GM12878 (cell line): ENCODE data around the gene ZBTB24. TPM values are rescaled to one million over a fixed set of nuclear protein-coding genes. Genes with fewer than 3 reads are reported as not detected.
A peak's percentile ranks its signal among the peaks of the same experiment; 100 is the strongest.

Experiments
- ASH2L ChIP-seq: fragments of 300-600, 200-600 bp; sonication (generic); IDR thresholded peaks from 2 replicates; pipeline ENCODE4 v1.6.1; 2017; ENCODE audit warnings: low read depth, mild to moderate bottlenecking, borderline replicate concordance
- ATF7 ChIP-seq: fragments of 450-650 bp; IDR thresholded peaks from 2 replicates; pipeline ENCODE4 v1.6.1; 2016; ENCODE audit warnings: low read depth, mild to moderate bottlenecking
- CBX3 ChIP-seq: fragments of 200-600 bp; sonication (generic); IDR thresholded peaks from 2 replicates; pipeline ENCODE4 v1.6.1; 2016; ENCODE audit warnings: low read depth, borderline replicate concordance
- CBX5 ChIP-seq: sonication (generic); IDR thresholded peaks from 2 replicates; pipeline ENCODE4 v1.6.1; 2016; ENCODE audit warnings: low read depth, moderate library complexity, mild to moderate bottlenecking, inconsistent platforms
- CTCF ChIP-seq, 3 experiments: IDR thresholded peaks in 2 of 3; conservative IDR thresholded peaks in 1 of 3; 2 replicates each; pipeline ENCODE4 v1.5.1; 2011; ENCODE audit warnings: low read depth in 3 of 3, low read length in 3 of 3, mild to moderate bottlenecking in 3 of 3, control low read depth in 2 of 3, moderate library complexity in 2 of 3, inconsistent platforms in 1 of 3, mixed read lengths in 1 of 3; ENCODE audit not compliant: control insufficient read depth in 2 of 3, insufficient read depth in 1 of 3; ENCODE audit errors: extremely low read depth in 1 of 3
- E2F4 ChIP-seq: IDR thresholded peaks from 2 replicates; pipeline ENCODE4 v1.6.1; 2012; ENCODE audit warnings: low read depth, low read length, improper control_type of control experiment
- E2F8 ChIP-seq: fragments of 450-650 bp; IDR thresholded peaks from 2 replicates; pipeline ENCODE4 v1.6.1; 2018; ENCODE audit warnings: mild to moderate bottlenecking, low read depth, moderate library complexity; ENCODE audit not compliant: partially characterized antibody
- HDGF ChIP-seq: fragments of 450-650 bp; IDR thresholded peaks from 2 replicates; pipeline ENCODE4 v1.6.1; 2016; ENCODE audit warnings: antibody characterized with exemption
- HSF1 ChIP-seq: fragments of 150-350 bp; IDR thresholded peaks from 2 replicates; pipeline ENCODE4 v1.6.1; 2014; ENCODE audit warnings: mild to moderate bottlenecking, low read depth, low read length
- NFIC ChIP-seq: IDR thresholded peaks from 2 replicates; pipeline ENCODE4 v1.6.1; 2012; ENCODE audit warnings: low read depth, mild to moderate bottlenecking, inconsistent platforms, low read length, moderate library complexity
- NFYB ChIP-seq: IDR thresholded peaks from 2 replicates; pipeline ENCODE4 v1.6.1; 2011; ENCODE audit warnings: low read depth, mild to moderate bottlenecking, low read length, improper control_type of control experiment, moderate library complexity; ENCODE audit not compliant: insufficient read depth
- NR2C1 ChIP-seq: fragments of 450-650 bp; IDR thresholded peaks from 2 replicates; pipeline ENCODE4 v1.6.1; 2017; ENCODE audit warnings: antibody characterized with exemption, mild to moderate bottlenecking, moderate library complexity
- PAX5 ChIP-seq: IDR thresholded peaks from 2 replicates; pipeline ENCODE4 v1.6.1; 2011; ENCODE audit warnings: low read depth, low read length, borderline replicate concordance
- POU2F2 ChIP-seq: IDR thresholded peaks from 3 replicates; pipeline ENCODE4 v1.6.1; 2011; ENCODE audit warnings: low read depth, mild to moderate bottlenecking, low read length, borderline replicate concordance
- RFX5 ChIP-seq: IDR thresholded peaks from 2 replicates; pipeline ENCODE4 v1.6.1; 2011; ENCODE audit warnings: low read depth, low read length, improper control_type of control experiment
- SREBF1 ChIP-seq: IDR thresholded peaks from 2 replicates; pipeline ENCODE4 v1.6.1; 2012; ENCODE audit warnings: mild to moderate bottlenecking, low read length
- ZBTB4 ChIP-seq: fragments of 450-650 bp; formaldehyde crosslinking; IDR thresholded peaks from 2 replicates; pipeline ENCODE4 v1.4.0; 2022; ENCODE audit warnings: mild to moderate bottlenecking, moderate library complexity
- ZSCAN29 ChIP-seq: fragments of 450-650 bp; IDR thresholded peaks from 2 replicates; pipeline ENCODE4 v1.6.1; 2017; ENCODE audit warnings: mild to moderate bottlenecking, moderate library complexity
- polyA plus RNA-seq, 11 experiments: library from polyadenylated mRNA; depleted of rRNA in 4 of 11; unstranded in 6 of 11; stranded (reverse) in 5 of 11; fragments of >200 nt; fragmentation: Nextera tagmentation in 4 of 11; fragmentation: Illumina TruSeq in 1 of 11; extraction: Ambion mirVana in 4 of 11; extraction: Trizol in 1 of 11; gene quantifications; 1 replicate in 1 of 11; 2 replicates in 10 of 11; pipeline versions ENCODE4 v1.2.1 to v1.2.3, GENCODE V29; 2011 to 2016; ENCODE audit warnings: inconsistent platforms in 2 of 11, missing spikeins in 2 of 11, low read depth in 1 of 11
- total RNA-seq, 4 experiments: library from RNA; depleted of rRNA in 3 of 4; stranded (reverse); fragments of >200 nt in 3 of 4; fragmentation: Illumina TruSeq in 1 of 4; extraction: Trizol in 1 of 4; gene quantifications; 2 replicates each; pipeline versions ENCODE4 v1.2.1 to v1.2.3, GENCODE V29; 2013 to 2021

ZBTB24 gene
- total and polyA plus RNA-seq, 10 of the 15 experiments (the other 5 are each of a cell fraction or from before 2014, with no cell fraction given): 2.9 to 17.7 (median 8.5) TPM

GRCh38 chr6:109454496-109455436 is 28.3 kb downstream of the ZBTB24 start (continued):
- no peak for TF ChIP-seq E2F8
- TF ChIP-seq NR2C1: no peak
- peak; percentile 19; the same call in 1 of the 2 replicates for TF ChIP-seq ATF7
- no peak for TF ChIP-seq NFYB
- TF ChIP-seq CBX3: no peak
- no peak for TF ChIP-seq ZBTB4 (CRISPR knock-in tag)
- TF ChIP-seq ZSCAN29: no peak
- no peak for TF ChIP-seq ASH2L
- TF ChIP-seq POU2F2: peak; percentile 74; the same call in 2 of the 3 replicates
- TF ChIP-seq PAX5: peak; percentile 59; the same call in 1 of the 2 replicates
- no peak for TF ChIP-seq SREBF1
- TF ChIP-seq RFX5: no peak
- TF ChIP-seq HSF1: no peak
- TF ChIP-seq CBX5: no peak
- TF ChIP-seq HDGF: no peak
- peak; percentile 48; the same call in 1 of the 2 replicates for TF ChIP-seq NFIC
- no peak for TF ChIP-seq E2F4
- TF ChIP-seq CTCF (IDR thresholded peaks at IDR 0.05 in 2 of 3, conservative IDR thresholded peaks at IDR 0.05 in 1 of 3; ENCODE audit: control insufficient read depth in 2 of 3, extremely low read depth in 1 of 3, insufficient read depth in 1 of 3, low read depth in 3 of 3, low read length in 3 of 3): 0 out of 6 replicates have a peak, but pooled peaks of 1 of the 3 experiments have one; percentile 9
